ENCODE results near the gene PTAR1. TPM values are rescaled to one million over a fixed set of nuclear protein-coding genes. Genes with fewer than 3 reads are reported as not detected.

The PTAR1 gene
- total RNA-seq, 4 donors from 2014 or later, result 30.8 to 131 (median 94.5) TPM

DNA sequence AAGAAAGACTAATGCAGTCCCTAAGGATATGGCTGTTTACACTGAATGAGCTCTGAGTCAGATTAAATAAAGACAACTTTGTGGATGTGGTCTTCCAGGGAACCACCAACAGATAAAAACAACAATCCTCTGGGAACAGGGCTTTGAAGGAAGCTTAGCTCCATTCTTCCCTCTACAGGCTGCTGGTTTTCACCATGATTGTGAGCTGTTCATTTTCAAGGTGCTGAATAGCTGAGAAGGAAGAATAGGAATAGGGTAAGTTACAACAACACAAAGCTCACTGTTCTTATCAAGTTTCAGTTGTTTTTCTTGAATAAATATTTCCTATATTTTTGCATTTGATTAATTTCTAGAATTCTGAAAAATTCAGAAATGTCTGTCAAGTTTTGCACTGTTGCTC, 25.9 kb upstream of the PTAR1 start:
- H3K27me3 ChIP-seq, result peaks cover 3% of the 10 kb centered on the region
- H3K4me3 ChIP-seq, result no peak overlapping the region
- no peaks in the 10 kb centered on the region for H3K9me3 ChIP-seq
- DNase-seq, result no peak
- TF ChIP-seq POLR2AphosphoS5 (IDR thresholded peaks at IDR 0.05) (no peak), EP300 (IDR thresholded peaks at IDR 0.05; ENCODE audit: low read depth) (no peak)
- TF ChIP-seq, protein P1, sequence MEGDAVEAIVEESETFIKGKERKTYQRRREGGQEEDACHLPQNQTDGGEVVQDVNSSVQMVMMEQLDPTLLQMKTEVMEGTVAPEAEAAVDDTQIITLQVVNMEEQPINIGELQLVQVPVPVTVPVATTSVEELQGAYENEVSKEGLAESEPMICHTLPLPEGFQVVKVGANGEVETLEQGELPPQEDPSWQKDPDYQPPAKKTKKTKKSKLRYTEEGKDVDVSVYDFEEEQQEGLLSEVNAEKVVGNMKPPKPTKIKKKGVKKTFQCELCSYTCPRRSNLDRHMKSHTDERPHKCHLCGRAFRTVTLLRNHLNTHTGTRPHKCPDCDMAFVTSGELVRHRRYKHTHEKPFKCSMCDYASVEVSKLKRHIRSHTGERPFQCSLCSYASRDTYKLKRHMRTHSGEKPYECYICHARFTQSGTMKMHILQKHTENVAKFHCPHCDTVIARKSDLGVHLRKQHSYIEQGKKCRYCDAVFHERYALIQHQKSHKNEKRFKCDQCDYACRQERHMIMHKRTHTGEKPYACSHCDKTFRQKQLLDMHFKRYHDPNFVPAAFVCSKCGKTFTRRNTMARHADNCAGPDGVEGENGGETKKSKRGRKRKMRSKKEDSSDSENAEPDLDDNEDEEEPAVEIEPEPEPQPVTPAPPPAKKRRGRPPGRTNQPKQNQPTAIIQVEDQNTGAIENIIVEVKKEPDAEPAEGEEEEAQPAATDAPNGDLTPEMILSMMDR (IDR thresholded peaks at IDR 0.05), result no peak
- no peaks in the 10 kb centered on the region for H3K36me3 ChIP-seq
- in situ Hi-C loops (cut with MboI; ENCODE audit: low pct_ligation_motif_present in 1 of 4, low pct_unique_long_range_greater_than_20kb in 1 of 4, low sequenced_read_pairs in 3 of 4), result loop anchor here in 1 of 4 donors (25.0 kb wide), 1 partner anchor 98 kb away; no protein-coding TSS in a partner anchor
- no peaks in the 10 kb centered on the region for H3K4me1 ChIP-seq
- H3K27ac ChIP-seq, result no peak overlapping the region
- intact Hi-C loops (cut with DNase I; ENCODE audit: low total_unique reads), result no loop called here

DNA sequence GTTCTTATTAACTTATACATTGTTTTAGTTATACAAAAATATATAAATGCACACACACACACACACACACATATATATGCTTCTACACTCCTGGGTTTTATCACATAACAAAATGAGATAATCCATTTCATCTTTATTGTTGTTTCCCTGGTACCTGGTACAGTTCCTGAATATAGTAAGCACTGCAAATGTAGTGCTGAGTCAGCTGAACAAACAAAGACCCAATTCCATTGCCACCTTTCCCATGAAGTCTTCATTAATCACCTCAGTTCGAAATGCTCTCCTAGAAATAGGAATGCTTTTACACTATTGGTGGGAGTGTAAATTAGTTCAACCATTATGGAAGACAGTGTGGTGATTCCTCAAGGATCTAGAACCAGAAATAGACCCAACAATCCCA, 13.4 kb upstream of the PTAR1 start:
- Histone ChIP-seq H3K4me1 (no peaks in the 10 kb centered on the region), H3K9me3 (no peaks in the 10 kb centered on the region), H3K4me3 (no peak overlapping the region), H3K27me3 (no peaks in the 10 kb centered on the region), H3K36me3 (no peaks in the 10 kb centered on the region), H3K27ac (no peak overlapping the region)
- no peak for DNase-seq
- no peak for TF ChIP-seq POLR2A (IDR thresholded peaks at IDR 0.05)
- no peak for TF ChIP-seq EP300 (IDR thresholded peaks at IDR 0.05; ENCODE audit: low read depth)
- TF ChIP-seq, protein P1 (IDR thresholded peaks at IDR 0.05), result no peak
- TF ChIP-seq POLR2AphosphoS5 (IDR thresholded peaks at IDR 0.05), result no peak
- WGBS, 2 donors (ENCODE audit: low coverage in 1 of 2), result 43 to 76% methylated on average over 1 of the region's 1 CpG
- intact Hi-C loops (cut with DNase I; ENCODE audit: low total_unique reads) (no loop called here), in situ Hi-C loops (cut with MboI; ENCODE audit: low pct_ligation_motif_present in 1 of 4, low pct_unique_long_range_greater_than_20kb in 1 of 4, low sequenced_read_pairs in 3 of 4) (no loop called here)

DNA sequence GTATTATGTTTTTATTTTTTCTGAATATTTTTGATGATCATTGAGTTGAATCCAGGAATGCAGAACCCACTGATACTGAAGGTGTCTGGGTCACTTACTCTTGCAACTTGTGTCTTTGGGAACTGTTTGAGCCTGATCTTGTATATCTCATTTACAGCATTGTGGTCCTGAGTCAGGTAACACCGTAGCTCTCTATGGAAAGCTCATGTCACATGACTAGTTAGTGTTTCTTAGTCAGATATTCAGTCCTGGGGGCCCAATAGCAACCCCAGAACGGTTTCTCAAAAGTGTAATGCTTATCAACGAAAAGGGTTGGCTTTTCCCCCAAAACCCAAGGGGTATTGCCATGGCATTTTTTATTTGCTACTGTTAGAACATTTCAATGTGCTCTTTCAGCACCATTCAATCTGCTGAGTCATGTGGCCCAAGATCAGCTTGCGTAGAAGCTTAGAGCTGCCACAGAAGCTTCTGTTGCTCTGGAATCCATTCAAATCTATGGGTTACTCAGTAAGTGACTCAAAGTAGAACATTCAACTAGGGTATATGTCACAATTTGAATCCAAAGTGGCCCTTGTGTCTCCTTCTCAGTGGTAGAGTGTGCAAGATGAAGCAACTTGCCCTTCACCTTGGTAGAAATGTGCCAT, 12.1 kb upstream of the PTAR1 start:
- intact Hi-C loops (cut with DNase I; ENCODE audit: low total_unique reads), result no loop called here
- in situ Hi-C loops (cut with MboI; ENCODE audit: low pct_ligation_motif_present in 1 of 4, low pct_unique_long_range_greater_than_20kb in 1 of 4, low sequenced_read_pairs in 3 of 4), result no loop called here

DNA sequence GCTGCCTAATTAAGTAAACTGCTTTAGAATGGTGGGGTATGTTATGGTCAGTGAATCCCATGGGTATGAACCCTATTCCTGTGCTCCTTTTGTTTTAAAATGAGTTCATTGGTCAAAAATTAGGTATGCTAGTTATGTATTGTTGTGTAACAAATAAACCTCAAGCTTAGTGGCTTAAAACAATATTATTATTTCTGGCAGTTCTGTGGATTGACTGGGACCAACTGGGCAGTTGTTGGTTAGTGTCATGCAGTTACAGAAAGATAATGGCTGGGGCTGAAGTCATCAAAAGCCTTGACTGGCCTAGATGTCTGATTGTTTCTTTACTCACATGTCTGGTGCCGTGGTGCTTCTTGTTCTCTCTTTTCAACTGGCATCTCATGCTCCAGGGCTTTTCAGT, 8.9 kb upstream of the PTAR1 start:
- in situ Hi-C loops (cut with MboI; ENCODE audit: low pct_ligation_motif_present in 1 of 4, low pct_unique_long_range_greater_than_20kb in 1 of 4, low sequenced_read_pairs in 3 of 4) (no loop called here), intact Hi-C loops (cut with DNase I; ENCODE audit: low total_unique reads) (no loop called here)
- no peaks in the 10 kb centered on the region for H3K36me3 ChIP-seq
- WGBS, 2 donors (ENCODE audit: low coverage in 1 of 2), result 95 to 100% methylated on average over 1 of the region's 1 CpG
- no peak for TF ChIP-seq EP300 (IDR thresholded peaks at IDR 0.05; ENCODE audit: low read depth)
- TF ChIP-seq POLR2AphosphoS5 (IDR thresholded peaks at IDR 0.05), result no peak
- TF ChIP-seq POLR2A (IDR thresholded peaks at IDR 0.05), result no peak
- TF ChIP-seq, protein P1 (IDR thresholded peaks at IDR 0.05), result no peak
- no peak overlapping the region for H3K4me3 ChIP-seq
- no peak for DNase-seq
- no peaks in the 10 kb centered on the region for H3K27me3 ChIP-seq
- no peaks in the 10 kb centered on the region for H3K9me3 ChIP-seq
- H3K27ac ChIP-seq, result no peak overlapping the region
- no peaks in the 10 kb centered on the region for H3K4me1 ChIP-seq

More for the DNA sequence above, 12.1 kb upstream of the PTAR1 start:
- Histone ChIP-seq H3K9me3 (no peaks in the 10 kb centered on the region), H3K4me1 (no peaks in the 10 kb centered on the region), H3K36me3 (no peaks in the 10 kb centered on the region), H3K27ac (no peak overlapping the region), H3K4me3 (no peak overlapping the region), H3K27me3 (no peaks in the 10 kb centered on the region)
- no peak for TF ChIP-seq EP300 (IDR thresholded peaks at IDR 0.05; ENCODE audit: low read depth)
- TF ChIP-seq, protein P1 (IDR thresholded peaks at IDR 0.05), result no peak
- TF ChIP-seq POLR2A (IDR thresholded peaks at IDR 0.05), result no peak
- TF ChIP-seq POLR2AphosphoS5 (IDR thresholded peaks at IDR 0.05), result no peak
- no peak for DNase-seq
- 79 to 83% methylated on average over 4 of the region's 4 CpGs for WGBS, 2 donors (ENCODE audit: low coverage in 1 of 2)

All from transverse colon (tissue), 4 donors.